Thyroid gland (tissue), 4 donors: ENCODE results near the gene GEN1. TPM values are rescaled to one million over a fixed set of nuclear protein-coding genes. Genes with fewer than 3 reads are reported as not detected.

Experiments used
- DNase-seq, 2 donors: peaks; one replicate each; pipeline ENCODE4 v3.0.0-alpha.2; 2019
- H3K27ac ChIP-seq, 3 donors: fragments of 200-600 bp; sonication (generic); 1 replicate in 2 of 3; 2 replicates in 1 of 3; pipeline ENCODE4 v1.5.1; 2016 to 2019; ENCODE audit warnings: mild to moderate bottlenecking in 1 of 3, moderate library complexity in 1 of 3
- H3K27me3 ChIP-seq: fragments of 200-600 bp; sonication (generic); one replicate; pipeline ENCODE4 v1.5.1; 2019
- H3K36me3 ChIP-seq, 2 donors: fragments of 200-600 bp; sonication (generic); one replicate each; pipeline ENCODE4 v1.5.1; 2016 to 2019
- H3K4me1 ChIP-seq, 2 donors: fragments of 200-600 bp; sonication (generic); one replicate each; pipeline ENCODE4 v1.5.1; 2017 to 2019
- H3K4me3 ChIP-seq, 3 donors: fragments of 200-600 bp; sonication (generic); replicated peaks in 1 of 3; 1 replicate in 2 of 3; 2 replicates in 1 of 3; pipeline ENCODE4 v1.5.1; 2016; ENCODE audit warnings: mild to moderate bottlenecking in 1 of 3
- H3K9me3 ChIP-seq: fragments of 200-600 bp; sonication (generic); one replicate; pipeline ENCODE4 v1.5.1; 2017
- CTCF ChIP-seq, 6 experiments: fragments of 200-600 bp in 3 of 6; fragments of 450-650 bp in 3 of 6; sonication (generic) in 3 of 6; IDR thresholded peaks; one replicate each; pipeline ENCODE4 v1.5.1; 2016 to 2019; ENCODE audit warnings: antibody characterized with exemption in 6 of 6, mild to moderate bottlenecking in 2 of 6, inconsistent platforms in 1 of 6, moderate library complexity in 1 of 6
- POLR2A ChIP-seq, 2 donors: fragments of 450-650 bp; IDR thresholded peaks; one replicate each; pipeline ENCODE4 v1.6.1; 2017; ENCODE audit warnings: antibody characterized with exemption in 2 of 2, mild to moderate bottlenecking in 2 of 2, moderate library complexity in 1 of 2
- WGBS, 2 donors: methylation state at CpG; one replicate each; pipeline ENCODE4 v1.1.5; 2017; 5-methylcytosine and 5-hydroxymethylcytosine counted together
- intact Hi-C: fragments of 100-400 bp; cut with DNase I; formaldehyde crosslinking; loops from one replicate; pipeline ENCODE4 v1.15.1; 2023
- total RNA-seq, 4 donors: library from RNA; depleted of rRNA; stranded (reverse); fragments of >200 nt; gene quantifications; one replicate each; pipeline ENCODE4 v1.2.3, GENCODE V29; 2016

The GEN1 gene
- total RNA-seq, 4 donors from 2014 or later = 4.4 to 15.9 (median 9.8) TPM

- Histone ChIP-seq H3K4me1 (no peaks in the 10 kb centered on the region), H3K27me3 (no peaks in the 10 kb centered on the region), H3K4me3 (no peak overlapping the region), H3K9me3 (no peaks in the 10 kb centered on the region), H3K27ac (no peak overlapping the region), H3K36me3 (no peaks in the 10 kb centered on the region)
- intact Hi-C loops = no loop called here
- no peak for DNase-seq
- TF ChIP-seq POLR2A (IDR thresholded peaks at IDR 0.05) (no peak), CTCF (IDR thresholded peaks at IDR 0.05) (no peak)
- WGBS, 2 donors = 72 to 83% methylated on average over 5 of the region's 5 CpGs
These were observed 59.2 kb downstream of the GEN1 start for GRCh38 chr2:17813010-17813741.

DNA sequence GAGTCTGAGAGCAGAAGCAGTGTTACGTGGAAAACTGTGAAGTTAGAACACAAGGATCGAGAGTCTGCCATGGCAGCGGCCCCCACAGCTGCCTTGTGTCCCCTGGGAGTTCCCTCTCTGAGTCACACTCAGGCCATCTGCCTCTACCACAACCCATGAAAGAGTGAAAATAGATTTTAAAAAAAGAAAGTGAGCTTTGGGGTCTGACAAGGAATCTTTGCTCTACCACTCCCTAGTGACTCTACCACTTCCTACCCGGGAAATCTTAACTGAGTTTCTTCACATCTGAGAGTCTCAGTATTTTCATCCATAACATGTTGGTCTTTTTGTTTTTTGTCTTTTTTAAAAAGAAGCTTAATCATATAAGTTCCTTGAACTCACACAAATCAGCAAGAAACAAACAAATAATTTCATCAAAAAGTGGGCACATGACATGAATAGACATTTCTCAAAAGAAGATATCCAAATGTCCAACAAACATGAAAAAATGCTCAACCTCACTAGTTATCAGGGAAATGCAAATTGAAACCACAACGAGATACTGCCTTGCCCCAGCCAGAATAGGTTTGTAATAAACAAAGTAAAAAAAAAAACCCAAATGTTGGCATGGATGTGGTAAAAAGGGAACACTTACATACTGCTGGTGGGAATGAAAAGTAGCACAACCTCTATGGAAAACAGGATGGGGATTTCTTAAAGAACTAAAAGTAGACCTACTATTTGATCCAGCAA is 60.0 kb downstream of the GEN1 start:
- Histone ChIP-seq H3K36me3 (no peaks in the 10 kb centered on the region), H3K4me1 (no peaks in the 10 kb centered on the region), H3K9me3 (no peaks in the 10 kb centered on the region), H3K27me3 (no peaks in the 10 kb centered on the region), H3K4me3 (no peak overlapping the region), H3K27ac (no peak overlapping the region)
- intact Hi-C loops = no loop called here
- no peak for TF ChIP-seq POLR2A (IDR thresholded peaks at IDR 0.05)
- no peak for TF ChIP-seq CTCF (IDR thresholded peaks at IDR 0.05)
- 71 to 84% methylated on average over 5 of the region's 5 CpGs for WGBS, 2 donors
- no peak for DNase-seq

DNA sequence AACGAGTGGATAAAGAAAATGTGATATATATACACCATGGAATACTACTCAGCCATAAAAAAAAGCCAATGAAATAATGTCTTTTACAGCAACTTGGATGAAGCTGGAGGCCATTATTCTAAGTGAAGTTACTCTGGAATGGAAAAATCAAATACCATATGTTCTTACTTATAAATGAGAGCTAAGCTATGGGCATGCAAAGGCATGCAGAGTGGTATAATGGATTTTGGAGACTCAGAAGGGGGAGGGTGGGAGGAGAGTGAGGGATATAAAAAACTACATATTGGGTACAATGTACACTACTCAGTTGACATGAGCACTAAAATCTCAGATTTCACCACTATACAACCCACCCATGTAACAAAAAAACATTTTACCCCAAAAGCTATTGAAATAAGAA is 60.7 kb downstream of the GEN1 start:
- intact Hi-C loops = no loop called here
- no peaks in the 10 kb centered on the region for H3K27me3 ChIP-seq
- WGBS, 2 donors = 93 to 95% methylated on average over 1 of the region's 1 CpG

DNA sequence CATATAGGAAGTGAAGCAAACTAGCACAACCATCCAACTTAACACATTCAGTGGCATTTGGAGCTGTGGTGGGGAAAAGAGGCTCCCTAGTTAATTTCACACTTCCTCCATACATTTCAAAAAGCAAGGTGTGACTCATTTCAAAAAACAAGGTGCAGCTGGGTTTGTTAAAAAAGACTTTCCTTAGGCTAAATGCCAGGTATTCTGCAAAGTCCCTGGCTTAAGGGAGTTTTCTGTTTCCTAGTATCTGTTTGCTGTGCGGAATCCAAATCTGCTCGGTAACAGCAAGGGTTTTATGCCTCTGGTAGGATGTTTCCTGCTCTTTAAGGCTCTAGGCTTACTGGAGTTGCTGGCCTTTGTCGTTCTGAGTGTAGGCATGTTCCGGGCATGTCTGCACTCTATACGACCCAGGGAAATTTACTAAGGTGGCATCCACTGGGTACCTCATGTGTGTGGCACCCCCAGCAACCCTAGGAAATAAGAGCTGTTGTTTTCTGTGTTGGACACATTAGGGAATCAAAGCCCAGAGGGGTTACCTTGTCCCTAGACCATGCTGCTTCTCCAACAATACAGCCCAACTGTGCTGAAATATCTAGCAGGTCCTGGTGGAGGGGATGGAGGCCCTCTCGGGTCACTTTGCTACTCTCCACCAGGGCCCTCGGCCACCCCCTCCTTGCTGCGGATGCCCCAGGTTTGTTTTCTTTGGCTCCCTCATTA is 61.7 kb downstream of the GEN1 start:
- H3K4me1 ChIP-seq = no peaks in the 10 kb centered on the region
- intact Hi-C loops = no loop called here
- no peak for TF ChIP-seq CTCF (IDR thresholded peaks at IDR 0.05)
- TF ChIP-seq POLR2A (IDR thresholded peaks at IDR 0.05) = no peak
- no peak overlapping the region for H3K4me3 ChIP-seq
- no peaks in the 10 kb centered on the region for H3K9me3 ChIP-seq
- WGBS, 2 donors = 81 to 83% methylated on average over 8 of the region's 8 CpGs
- H3K36me3 ChIP-seq = no peaks in the 10 kb centered on the region
- H3K27ac ChIP-seq = no peak overlapping the region
- no peaks in the 10 kb centered on the region for H3K27me3 ChIP-seq
- DNase-seq = no peak

More for the DNA sequence above, 60.7 kb downstream of the GEN1 start:
- no peak for TF ChIP-seq CTCF (IDR thresholded peaks at IDR 0.05)
- no peak for TF ChIP-seq POLR2A (IDR thresholded peaks at IDR 0.05)
- Histone ChIP-seq H3K36me3 (no peaks in the 10 kb centered on the region), H3K4me1 (no peaks in the 10 kb centered on the region), H3K4me3 (no peak overlapping the region), H3K27ac (no peak overlapping the region), H3K9me3 (no peaks in the 10 kb centered on the region)
- no peak for DNase-seq
